ENCODE measurements around the gene TEN1.

Gene TEN1

DNA sequence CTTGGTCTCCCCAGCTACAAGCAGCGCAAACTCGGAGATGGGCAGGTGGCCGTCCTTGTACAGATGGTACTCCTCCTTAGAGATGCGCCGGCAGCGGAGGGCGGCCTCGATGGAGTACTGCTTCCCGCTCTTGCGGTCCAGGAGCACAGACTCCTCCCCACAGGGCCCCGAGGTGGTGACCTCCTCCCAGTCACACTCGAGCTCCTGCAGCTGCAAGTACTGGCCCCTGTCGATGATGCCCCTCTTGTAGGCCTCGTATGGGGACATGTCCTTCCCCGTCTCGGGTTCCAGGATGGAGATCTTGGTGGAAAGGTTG, 28.8 kb downstream of the TEN1 start:
- DNase-seq, result no peak

DNA sequence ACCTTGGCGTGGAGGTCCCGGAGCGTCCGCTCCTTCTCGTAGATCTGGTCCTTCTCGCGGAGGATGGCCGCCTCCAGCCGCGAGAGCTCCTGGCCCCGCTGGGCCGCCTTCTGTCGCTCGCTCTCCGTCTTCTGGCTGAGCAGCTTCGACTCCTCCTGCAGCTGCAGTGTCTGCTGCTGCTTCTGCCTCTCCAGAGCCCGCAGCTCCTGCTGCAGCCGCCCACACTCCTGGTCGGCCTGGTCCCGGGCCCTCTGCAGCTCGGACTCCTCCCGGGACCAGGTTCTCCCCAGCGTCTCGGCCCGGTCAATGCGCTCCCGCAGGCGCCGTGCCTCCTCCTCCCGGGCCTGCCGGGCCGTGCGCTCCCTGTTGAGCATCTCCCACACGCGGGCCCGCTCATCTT, 29.2 kb downstream of the TEN1 start:
- DNase-seq, result no peak

DNA sequence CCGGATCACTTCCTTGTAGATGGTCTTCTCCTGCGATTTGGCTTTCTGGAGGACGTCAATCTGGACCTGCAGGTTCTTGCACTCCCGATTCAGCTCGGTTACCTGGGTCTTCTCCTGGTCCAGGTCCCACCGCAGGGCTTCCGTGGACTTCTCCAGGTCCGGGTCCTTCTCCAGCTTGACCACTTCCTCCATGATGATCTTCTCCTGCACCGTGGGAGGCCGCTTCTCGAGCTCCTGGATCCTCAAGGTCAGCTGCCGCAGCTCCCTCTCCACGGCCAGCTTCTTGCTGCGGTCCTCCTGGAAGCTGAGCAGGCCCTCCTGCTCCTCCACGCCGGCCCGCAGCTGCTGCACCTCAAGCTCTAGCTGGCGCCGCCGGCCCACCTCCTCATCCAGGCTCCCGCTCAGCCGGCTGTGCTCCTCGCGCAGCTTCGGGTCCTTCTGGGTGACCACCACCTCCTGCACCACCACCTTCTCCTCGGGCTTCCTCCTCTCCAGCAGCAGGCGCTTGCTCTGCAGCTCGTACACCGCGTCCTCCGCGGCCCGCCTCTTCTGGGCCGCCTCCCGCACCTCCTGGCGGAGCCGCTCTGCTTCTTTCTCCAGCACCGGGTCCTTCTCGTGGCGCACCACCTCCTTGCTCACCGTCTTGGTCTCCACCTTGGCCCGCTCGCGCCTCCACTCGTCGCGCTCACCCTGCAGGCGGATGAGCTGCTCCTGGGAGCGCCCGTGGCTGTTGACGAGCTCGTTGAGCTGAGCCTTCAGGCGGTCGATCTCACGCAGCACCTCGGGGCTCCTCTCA, 29.8 kb downstream of the TEN1 start:
- no peak for DNase-seq

DNA sequence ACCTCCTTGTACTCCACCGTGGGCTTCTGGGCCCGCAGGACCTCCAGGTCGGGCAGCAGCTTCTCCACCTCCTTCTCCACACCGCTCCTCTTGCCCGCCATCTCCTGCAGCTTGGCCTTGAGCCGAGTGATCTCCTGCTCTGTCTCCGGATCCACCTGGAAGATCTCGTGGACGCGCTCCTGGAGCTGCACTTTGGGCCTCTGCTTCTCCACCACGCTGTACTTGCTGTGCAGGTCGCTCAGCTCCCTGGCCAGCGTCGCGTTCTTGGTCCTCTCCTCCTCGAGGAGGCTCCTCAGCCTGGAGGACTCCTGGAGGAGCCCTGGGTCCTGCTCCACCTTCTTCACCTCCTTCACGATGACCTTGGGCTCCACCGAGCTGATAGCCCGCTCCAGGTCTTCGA, 30.4 kb downstream of the TEN1 start:
- DNase-seq, result no peak

DNA sequence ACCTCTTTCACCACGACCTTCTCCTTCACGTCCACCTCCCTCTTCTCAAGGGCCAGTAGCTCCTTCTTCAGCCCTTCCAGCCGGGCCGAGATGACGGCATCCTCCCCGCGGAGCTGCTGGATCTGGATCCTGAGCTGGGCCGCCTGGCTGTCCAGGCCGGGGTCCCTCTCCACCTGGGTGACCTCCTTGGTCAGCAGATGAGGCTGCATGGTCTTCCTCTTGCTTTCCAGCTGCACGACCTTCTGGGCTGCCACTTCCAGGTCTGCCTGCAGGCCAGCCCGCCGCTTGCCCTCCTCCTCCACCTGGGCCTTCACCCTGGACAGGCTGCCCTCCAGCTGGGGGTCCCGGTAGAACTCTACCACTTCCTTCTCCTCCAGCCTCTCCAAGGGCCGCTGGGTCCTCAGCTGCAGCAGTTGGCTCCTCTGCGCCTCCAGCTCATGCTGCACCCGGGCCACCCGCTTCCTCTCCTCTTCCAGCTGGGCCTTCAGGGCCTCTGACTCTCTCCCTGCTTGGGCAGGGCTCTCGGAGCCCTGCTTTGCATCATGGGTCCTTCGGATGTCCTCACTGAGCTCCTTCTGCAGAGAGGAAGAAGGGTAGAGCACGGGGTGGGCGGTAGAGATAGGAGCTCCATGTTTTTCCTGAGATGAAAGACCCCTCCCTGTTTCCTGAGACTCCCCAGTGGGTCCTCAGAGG, 31.1 kb downstream of the TEN1 start:
- no peak for DNase-seq

DNA sequence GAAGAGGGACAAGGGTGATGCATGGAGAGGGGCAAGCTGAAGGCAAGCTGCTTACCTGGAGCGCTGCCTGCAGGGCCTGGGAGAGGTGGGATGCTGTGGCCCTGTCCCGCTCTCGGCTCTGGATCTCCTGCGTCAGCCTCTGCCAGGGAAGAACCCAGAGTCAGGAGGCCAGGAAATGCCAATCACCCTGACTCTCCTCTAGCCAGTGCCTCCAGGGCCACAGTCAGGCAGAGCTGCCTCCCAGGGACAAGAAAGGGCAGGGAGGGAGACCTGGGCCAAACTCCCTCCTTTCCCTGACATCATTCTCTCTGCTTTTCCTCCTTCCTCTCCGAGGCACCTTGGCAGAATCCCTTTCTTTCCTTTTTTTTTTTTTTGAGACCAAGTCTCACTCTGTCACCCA, 32.9 kb downstream of the TEN1 start:
- no peak for DNase-seq

DNA sequence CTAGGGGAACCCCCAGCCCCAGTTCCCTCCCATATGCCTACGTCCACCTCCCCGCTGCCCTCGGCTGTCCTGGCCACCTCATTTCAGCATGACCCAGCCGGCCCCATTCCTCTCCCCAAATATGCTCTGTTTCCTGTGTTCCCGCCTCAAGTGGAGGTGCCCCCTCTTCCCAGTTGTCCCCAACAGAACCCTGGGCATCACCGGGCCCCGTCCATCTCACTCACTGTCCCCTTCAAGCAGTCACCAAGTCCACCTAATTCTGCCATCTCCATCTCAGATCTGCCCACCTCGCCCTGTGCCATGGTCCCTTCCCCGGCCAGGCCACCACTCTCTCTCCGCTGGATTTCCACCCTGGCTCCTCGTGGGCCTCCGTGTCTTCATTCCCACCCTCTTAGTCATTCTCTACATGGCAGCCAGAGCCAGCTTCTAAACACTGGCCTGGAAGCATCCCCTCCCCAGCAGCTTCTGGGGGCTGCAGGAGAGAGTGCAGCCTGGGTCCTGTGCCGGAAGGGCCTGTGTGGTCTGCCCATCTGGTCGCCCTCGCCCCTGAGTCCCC, 34.4 kb downstream of the TEN1 start:
- DNase-seq, result no peak

DNA sequence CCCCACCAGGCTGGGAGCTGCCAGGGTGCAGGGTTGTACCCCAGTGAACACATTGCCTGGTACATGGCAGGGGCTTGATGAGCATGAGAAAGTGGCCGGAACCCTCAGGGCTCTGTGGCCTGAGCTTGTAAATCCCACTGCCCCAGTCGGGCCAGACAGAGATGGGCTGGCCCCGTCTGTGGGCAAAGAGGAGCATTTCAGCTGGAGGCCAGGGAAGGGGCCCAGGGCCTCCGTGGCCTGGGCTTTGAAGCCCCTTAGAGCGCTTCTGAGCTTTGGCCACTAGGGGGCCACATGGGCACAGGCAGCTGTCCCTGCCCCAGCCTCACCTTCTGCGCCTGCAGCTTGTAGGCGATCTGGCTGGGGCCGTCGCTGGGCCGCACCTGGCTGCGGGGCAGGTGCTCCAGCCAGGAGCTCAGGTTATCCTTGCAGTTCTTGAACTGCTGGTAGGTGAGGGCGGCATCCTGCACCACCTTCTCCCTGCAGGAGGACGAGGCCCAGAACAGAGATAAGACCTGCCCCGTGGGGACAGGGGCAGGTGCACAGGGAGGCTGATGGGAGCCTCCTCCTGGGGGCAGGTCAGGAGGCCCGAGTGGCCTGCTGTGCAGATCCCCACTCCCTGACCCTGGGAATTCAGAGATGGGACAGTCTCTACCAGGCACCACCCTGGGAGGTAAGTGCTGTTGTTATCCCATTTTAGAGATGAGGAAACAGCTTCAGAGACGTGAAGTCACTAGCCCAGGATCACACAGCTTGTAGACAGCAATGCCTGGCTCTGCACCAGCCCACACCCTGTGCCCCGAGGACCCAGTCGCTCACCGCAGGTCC, 35.3 kb downstream of the TEN1 start:
- DNase-seq, result peak; percentile 83 to 86

DNA sequence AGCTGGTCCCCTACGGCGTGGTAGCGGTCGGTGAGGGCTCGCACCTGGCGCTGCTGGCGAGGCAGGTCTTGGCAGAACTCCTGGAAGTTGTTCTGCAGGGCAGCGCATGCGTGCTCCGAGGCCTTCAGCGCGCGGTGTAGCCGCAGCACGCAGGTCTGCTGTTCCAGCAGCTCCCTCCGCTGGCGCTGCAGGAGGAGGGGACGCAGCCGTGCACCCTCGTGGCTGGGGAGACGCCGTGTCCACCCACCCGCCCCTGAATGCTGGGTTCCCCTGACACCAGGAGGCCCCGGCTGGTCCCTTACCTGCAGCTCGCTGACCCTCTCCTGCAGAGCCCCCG, 35.9 kb downstream of the TEN1 start:
- no peak for DNase-seq

DNA sequence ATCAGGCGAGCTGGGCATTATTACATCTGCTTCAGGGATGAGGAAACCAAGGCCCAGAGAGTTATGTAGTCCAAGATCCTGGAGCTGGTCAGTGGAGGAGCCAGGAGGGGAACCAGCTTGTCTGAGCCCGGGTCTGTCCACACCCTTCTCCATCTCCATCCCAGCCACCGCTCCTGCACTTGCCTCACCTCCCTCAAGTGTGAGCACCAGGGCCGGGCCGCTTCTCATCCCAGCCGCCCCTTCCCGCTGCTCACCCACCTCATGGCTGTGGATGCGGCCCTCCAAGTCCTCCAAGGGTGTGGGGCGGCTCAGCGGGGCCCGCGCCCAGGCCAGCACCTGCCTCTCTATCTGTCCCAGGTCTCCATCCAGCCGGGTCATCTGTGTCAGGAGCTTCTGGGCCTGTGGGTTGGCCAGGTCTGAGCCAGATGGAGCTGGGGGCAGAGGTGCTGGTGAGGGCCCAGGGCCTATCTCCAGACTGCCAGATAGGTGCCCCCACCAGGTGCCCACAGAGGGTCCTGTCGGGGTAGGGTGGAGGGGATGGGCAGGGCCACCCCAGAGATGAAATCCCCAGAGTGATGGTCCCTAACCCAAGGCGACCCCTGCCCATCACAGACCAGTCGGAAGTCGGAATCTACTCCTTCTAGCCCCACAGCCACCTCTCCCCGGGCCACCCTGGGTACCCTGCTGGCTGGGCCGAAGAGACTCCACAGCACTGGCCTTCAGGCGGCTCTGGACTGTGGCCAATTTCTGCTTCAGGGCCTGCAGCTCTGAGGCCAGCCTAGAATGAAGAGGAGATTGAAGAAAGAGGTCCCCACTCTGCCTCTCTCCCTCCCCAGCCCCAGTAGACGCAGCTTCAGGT, 38.7 kb downstream of the TEN1 start:
- no peak for DNase-seq

DNA sequence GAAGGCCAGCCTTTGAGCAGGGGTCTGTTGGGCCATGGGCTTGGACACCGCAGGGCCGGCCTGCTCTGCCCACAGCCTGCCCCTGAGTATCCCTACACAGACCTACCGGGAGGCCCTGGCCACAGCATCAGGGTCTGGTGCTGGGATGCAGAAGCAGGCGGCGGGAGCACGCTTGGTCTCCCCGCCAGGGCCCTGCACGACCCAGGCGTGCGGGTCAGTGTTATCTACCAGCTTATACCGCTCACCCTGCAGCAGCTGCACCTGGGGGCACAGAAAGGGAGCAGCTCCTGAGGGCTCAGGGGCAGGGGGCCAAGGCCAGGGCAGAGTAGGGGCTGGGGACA, 39.3 kb downstream of the TEN1 start:
- DNase-seq, result no peak

DNA sequence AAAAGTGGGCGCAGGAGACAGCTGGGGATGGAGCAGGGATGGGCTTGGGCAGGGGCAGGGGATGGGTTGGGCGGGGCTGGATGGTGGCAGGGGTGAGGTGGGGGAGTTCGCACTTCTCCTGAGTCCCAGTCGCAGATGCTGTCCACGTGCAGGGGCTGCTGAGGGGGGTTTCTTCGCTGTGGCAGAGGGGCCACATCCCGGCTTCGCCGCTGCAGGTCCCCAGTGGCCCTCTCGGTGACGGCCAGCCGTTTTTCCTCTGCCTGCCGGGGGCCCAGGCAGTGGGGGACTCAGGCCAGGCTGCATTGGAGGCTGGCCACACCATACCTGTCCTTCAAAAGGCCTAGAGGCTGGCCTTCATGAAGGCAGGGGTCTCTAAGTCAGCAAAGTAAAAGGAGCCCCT, 39.8 kb downstream of the TEN1 start:
- no peak for DNase-seq

DNA sequence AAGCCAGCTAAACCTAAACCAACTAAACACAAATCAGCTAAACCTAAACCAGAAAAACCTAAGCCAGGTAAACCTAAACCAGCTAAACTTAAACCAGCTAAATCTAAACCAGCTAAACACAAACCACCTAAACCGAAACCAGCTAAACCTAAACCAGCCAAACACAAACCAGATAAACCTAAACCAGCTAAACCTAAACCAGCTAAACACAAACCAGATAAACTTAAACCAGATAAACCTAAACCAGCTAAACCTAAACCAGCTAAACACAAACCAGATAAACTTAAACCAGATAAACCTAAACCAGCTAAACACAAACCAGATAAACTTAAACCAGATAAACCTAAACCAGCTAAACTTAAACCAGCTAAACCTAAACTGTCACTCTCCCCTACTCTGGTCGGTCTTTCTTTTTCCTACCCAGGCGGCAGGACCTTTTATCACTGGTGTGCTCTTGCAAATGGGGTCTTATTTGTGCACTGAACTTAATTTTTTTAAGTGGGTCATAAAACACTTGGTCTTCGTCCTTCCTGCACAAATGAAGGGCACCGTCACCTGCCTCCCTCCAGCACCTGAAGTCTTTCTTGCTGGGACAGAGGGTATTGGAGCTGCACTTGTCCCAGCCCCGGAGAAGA, 40.9 kb downstream of the TEN1 start:
- no peak for DNase-seq

DNA sequence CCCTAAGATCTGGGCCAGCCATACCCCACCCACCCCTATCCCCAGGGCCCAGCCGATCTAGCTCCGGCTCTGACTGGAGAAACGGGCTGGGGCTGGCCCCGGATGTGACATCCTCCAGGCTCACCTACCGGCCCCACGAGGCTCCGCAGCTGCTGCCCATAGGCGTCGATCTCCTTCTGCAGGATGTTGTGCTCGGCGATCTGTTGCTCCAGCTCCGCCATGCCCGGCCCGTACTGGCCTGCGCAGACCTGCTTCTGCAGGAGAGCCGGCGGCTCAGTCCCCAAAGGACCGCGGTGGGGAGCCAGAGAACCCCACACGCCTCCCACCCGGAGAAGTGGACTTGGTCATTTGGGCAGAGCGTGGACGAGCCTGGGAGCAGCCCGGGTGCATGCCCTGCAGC, 43.2 kb downstream of the TEN1 start:
- no peak for DNase-seq

DNA sequence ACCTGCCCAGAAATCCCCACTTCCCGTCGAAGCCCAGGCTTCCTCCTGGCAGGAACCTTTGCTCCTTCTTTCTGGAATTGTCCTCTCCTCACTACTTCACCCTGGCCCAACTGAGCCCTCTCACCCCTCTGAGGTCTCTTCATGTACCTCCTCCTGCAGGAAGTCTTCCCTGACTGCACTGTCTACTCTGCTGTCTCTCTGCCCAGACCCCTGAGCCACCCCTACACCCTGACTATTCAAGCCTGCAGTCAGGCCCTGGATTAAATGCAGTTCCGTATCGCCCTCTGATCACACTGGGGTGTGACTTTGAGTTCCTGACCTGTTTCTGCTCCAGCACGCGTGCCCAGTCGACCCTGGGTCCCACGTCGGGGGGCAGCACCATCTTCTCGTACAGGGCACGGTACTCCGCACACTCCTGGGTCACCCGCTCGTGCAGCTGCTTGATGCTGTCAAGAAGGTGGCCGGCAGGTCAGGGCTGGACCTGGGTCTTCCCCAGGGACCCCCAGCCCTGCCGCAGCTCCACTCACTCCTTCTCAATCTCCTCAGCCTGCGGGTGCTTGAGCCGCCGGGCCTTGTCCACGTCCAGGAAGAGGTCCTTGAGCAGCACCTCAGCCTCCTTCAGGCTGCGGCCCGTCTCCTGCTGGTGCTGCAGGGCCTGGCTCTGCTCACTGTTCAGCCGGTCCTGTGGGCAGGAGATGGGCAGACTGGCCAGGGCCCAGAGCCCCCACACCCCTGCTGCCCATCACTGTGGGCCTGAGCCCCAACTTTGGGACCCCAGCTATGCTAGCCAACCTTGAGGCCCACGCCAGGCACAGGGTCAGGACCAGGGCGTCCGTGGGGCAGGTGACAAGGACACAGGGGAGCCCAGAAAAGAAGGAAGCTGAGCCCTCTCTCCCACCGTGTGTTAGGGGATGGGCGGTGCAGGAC, 44.2 kb downstream of the TEN1 start:
- DNase-seq, result no peak

DNA sequence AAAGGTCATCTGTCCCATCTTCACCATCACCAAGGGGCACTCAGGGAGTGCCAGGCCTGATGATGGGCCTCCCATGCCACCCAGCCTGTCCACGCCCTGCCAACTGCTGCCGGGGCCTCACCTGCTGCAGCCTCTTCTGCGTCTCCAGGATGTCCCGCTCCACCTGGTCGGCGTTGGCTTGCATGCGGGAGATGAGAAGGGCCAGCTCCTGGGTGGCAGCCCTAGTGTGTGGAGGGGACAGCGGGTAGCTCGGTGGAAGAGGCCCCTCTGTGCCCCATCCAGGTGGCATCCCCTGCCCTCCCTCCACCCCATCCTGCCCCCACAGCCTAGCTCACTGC, 44.8 kb downstream of the TEN1 start:
- no peak for DNase-seq

DNA sequence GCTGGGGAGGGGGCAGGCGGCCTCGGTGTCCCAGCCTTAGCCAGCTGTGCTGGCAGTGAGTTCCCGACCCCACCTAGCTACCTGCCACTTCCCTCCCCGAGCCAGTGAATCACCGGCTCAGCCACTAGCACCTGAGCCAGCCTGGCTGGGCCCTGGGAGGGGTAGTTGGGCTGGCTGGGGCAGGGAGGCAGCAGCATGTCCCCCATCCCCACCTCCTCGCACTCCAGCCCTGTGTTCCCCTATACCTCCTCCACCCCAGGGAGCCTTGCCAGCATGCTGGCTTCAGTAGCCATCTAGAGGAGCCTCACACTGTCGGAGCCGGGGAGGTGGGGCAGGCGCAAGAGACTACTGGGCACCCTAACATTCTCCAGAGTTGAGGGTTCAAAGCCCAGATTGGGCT, 45.3 kb downstream of the TEN1 start:
- DNase-seq, result no peak

DNA sequence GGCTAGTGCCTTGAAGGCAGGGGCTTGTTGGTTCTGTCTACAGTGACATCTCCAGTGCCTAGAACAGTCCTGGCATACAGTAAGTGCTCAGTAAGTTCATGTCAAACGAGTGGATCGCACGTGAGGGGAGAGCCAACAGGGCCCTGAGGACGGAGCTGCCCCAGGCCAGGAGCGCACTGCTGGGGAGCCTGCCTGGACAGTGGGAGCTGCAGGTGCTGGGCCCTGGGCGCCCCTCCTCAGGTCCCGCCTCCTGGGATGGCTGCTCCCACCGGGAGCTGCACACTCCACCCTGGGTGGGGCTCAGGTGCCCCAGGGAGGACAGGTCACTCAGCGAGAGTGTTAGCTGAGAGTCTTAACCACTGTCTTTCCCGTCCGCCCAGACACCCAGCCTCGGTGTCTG, 46.3 kb downstream of the TEN1 start:
- DNase-seq, result no peak

DNA sequence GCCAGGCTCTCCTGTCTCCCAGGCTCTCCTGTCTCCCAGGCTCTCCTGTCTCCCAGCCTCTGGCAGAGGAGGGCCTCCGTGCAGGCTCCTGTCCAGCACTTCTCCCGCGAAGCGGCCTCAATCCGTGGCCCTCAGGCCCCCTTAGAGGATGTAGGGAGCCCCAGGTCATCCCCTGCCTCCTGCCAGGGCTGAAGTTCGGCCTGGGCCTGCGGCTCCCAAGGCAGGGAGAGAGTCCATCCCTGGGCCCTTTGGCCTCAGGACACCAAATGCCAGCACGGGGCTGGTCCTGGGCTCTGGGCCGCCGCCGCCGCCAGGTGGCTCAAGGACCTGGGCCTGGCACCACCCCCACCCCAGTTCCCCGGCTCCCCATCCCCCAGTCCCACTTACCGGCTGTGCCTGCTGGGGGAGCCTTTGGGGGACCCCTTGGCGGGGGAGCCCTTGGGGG, 47.7 kb downstream of the TEN1 start:
- no peak for DNase-seq

DNA sequence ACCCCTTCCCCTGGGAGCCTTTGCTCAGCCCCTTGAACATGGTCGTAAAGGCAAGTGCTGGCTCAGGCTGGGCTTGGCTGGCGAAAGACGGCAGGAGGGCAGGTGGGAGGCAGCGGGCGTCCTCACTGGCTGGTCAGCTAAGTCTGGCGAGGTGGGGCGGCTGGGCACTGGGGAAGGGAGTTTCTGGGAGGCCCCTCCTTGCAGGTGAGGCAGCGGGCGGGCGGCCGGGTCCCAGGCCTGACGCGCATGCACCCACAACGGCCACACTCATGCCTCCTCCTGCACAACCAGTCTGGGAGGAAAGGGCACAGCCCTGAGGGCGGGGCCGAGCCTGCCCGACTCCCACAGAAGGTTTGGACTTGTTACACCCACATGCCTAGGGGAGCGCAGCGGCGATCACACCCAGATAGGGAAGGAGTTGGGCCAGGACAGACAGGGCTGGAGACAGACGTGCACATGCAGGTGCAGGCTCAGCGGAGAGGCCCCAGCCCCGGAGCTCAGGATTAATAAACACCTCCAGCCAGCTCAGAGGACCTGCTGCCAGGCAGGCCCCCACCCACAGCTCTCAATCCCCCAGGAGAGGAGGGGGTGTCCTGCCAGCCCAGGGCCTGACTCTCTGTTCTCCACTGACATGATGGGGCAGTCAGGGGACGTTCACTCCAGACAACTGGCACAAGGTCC, 48.3 kb downstream of the TEN1 start, which contains the start of gene EVPL:
Gene EVPL, minus strand, starts transcription at position 148 of the 681 bp plus-strand sequence. Its CDS starts 108 bp downstream, at position 40.
- no peak for DNase-seq

Data from activated T-cell treated with anti-CD3 and anti-CD28 coated beads, Interleukin-2, amount 50 U/mL, for 48 hours (primary cell).